NOMO-1 treated with dmso at 0.1 percent for 144 hours (cell line): ENCODE measurements around the gene AHCTF1.

Source experiments
- DNase-seq: peaks from one replicate; lab custom pipeline; 2025; ENCODE audit not compliant: unreplicated experiment; lab: John Stamatoyannopoulos, UW

Gene AHCTF1

DNA sequence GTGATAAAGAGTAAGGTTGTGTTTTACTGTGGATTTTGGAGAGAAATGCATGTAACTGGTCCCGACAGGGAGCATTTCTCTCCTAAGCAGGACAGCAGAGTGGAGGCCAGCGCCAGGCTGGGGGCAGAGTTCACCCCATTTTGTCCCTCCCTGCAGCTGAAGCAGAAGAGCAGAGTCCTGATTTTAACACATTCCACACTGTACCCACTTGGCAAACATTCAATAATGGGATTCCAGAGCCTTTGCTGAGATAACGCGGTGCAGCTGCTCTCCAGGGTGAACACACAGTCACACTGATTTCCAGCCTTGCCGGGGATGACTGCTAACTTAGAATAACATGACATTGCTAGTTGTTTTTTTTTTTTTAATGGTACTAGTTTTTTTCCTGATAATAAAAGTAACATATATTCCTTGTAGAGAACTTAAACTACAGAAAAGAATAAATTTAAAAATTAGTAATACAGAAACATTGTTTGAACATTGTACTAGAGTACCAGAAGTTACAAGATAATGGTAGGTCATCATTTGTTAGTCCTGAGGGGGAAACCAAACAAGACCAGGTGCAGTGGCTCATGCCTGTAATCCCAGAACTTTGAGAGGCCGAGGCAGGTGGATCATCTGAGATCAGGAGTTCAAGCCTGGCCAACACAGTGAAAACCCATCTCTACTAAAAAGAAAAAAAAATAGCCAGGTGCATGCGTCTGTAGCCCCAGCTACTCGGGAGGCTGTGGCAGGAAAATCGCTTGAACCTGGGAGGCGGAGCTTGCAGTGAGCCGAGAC is 130.3 kb downstream of the AHCTF1 start:
- DNase-seq, result no peak

- DNase-seq, result no peak
Observed at GRCh38 chr1:246800756-246801155, 131.0 kb downstream of the AHCTF1 start.

- DNase-seq, result no peak
Observed at GRCh38 chr1:246800356-246800755, 131.4 kb downstream of the AHCTF1 start.

DNA sequence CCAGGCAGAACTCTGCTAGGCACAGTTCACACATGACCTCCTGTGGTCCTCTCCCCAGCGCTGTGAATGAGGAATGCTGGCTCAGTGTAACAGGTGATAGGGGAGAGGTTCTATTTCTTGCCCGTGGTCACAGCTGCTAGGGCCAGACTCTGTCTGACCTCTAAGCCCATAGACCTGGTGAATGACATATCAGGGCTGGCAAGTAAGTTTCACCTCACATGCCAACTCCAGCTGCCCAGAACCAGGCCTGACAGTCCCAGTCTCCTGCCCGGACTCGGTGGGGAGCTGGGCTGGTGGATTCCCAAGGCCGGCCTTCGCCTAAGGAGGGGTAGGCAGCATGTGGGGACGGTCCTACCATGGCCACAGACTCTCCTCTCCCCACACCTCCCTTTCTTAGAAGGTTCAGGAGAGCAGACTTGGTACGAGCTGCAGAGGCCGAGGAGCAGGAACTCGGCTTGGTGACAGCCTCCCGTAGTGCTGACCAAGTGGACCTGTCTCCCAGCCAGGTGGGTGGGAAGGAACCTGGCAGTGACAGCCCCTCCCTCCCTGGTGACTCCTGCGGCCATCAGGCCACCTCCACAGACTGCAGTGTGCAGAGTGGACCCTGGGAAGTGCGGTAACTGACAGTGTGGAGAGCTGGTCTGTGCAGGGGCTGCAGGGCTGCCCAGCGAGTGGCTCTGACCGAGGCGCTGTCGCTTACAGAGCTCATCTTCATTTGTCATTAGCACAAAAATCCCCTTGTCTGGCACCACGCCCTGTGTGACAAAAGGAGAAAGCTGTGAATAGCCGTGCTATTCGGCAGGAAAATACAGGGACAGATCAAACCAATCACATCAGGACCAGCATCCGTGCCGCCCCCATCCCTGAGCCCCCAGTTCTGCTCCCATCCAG is 132.9 kb downstream of the AHCTF1 start:
- no peak for DNase-seq

DNA sequence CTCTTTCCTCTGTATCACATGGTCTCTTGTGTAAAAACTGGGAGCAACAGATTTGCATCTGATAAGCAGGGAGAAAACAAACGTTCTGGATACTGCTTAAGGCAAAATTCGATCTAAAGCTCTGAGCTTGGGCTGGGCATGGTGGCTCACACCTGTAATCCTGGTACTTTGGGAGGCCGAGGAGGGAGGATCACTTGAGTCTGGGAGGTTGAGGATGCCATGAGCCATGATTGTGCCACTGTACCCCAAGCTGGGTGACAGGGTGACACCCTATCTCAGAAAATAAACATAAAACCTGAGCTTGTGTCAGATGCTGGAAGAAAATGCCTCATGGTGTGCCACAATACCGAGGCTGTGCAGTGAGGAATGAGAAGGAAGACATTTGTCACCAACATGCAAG is 133.6 kb downstream of the AHCTF1 start:
- DNase-seq, result no peak

- no peak for DNase-seq
Observed at GRCh38 chr1:246797597-246797996, 134.2 kb downstream of the AHCTF1 start.

- no peak for DNase-seq
Observed at GRCh38 chr1:246797157-246797556, 134.6 kb downstream of the AHCTF1 start.

DNA sequence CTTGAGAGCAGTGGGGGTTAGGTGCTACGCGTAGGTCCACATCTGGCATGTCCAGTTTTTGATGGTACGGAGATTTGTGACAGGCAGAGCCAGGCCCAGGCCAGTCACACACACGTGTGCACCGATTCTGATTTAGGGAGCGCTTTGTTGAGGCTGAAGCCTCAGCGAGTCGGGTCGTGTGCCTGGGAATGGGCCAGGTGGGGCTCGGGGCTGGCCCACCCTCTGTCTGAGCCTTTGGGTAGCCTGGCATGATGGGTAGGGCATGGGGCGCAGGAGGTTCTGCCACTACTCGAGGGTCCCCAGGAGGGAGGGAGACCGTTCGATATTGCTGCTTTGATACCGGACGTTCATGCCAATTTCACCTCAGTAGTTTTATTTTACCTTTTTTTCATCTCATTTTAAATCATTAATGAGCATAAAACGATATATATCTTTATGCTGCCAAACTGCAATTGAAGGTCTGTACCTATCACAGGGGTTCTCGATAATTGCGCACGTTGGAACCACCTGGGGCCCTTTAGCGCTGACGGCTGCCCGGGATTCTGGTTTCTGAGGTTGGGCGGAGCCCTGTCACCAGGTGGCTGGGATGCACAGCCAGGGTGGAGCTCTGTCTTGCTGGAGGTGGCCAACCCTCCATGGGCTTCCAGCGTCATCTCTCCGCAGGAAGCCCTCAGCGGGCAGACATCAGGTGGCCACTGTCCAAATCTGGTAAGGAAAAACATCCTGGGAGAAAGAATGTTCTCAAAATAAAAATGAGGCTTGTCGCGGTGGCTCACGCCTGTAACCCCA is 135.6 kb downstream of the AHCTF1 start:
- DNase-seq, result no peak

GRCh38 chr1:246794828-246795671 is 136.7 kb downstream of the AHCTF1 start:
- no peak for DNase-seq

DNA sequence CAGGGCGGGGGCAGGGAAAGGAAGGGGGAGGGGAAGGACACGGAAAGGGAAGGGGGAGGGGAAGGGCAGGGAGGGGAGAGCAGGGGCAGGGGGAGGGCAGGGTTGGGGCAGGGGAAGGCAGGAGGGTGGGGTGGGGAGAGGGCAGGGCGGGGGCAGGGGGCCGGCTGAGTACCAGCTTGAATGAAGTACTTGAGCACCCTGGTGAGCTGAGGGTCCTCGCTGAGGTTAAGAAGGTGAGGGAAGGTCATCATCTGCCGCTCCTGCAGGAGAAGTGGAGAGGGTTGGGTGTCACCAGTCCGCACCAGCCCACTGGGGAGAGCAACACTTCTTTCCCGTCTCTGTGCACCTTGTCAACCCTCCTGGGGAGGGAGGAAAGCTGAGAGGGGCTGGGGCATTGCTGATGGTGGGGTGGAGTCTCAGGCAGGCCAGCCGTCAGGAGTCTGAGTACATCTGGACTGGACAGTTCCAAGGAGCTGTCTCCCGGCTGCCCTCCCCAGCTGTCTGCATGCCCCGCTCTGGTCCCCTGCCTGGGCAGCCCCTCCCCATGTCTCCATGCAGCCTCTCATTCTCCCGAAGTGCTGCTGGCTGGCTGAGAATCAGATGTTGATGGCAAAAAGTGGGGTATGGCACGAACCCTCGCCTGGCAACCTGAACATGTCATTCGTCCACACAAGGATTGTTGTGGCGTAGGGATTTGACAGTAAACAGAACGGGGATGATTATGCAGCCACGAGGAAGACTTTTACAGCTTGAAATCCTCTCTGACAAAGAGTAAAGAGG is 137.5 kb downstream of the AHCTF1 start:
- no peak for DNase-seq

GRCh38 chr1:246793356-246793896 is 138.3 kb downstream of the AHCTF1 start:
- no peak for DNase-seq

- DNase-seq, result no peak
Observed at GRCh38 chr1:246792603-246793002, 139.1 kb downstream of the AHCTF1 start.

DNA sequence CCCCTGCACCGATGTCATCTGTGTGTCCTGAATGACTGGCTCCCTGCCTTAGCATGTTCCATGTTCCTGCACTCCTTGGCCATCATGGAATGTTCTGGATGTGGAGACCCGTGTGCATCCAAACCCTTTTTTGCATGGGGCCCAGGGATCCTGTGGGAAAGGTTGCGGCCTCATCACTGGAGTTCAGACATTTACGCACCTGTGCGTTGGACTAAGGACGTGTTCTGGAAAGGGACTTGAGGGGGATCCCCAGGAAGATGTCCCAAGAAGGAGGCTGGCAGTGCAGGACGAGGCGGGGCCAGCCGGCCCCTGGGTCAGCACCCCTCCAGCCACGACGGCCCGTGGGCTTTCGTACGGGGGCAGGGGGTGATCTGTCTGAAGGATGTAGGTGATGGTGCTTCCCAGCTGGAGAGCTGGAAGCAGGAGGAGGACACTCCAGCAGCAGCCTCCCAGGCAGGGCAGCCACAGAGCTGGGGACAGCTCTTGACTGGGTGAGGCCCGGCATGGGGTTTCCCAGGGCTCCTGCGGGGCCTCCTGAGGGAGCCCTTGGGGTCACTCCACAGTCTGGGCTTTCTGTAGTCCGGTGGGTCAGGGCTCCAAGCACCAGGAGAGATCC is 140.3 kb downstream of the AHCTF1 start:
- no peak for DNase-seq

DNA sequence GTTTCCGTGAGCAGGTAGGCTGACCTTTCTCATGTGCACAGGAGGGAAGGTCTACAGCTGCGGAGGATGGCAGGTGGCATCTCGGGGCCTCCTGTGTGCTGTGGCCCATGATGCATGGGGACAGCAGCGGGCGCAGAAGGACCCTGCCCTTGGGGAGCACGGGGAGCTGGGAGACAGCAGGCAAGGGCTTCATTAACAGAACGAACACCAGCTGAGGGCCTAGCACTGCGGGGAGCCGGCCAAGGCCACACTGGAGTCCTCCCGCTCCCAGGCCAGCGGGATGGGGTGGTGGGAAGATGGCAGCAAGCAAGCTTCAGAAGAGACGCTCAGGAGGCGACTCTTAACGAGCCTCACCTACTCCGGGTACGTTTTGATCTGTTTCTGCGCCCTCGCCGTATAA is 140.9 kb downstream of the AHCTF1 start:
- DNase-seq, result no peak

DNA sequence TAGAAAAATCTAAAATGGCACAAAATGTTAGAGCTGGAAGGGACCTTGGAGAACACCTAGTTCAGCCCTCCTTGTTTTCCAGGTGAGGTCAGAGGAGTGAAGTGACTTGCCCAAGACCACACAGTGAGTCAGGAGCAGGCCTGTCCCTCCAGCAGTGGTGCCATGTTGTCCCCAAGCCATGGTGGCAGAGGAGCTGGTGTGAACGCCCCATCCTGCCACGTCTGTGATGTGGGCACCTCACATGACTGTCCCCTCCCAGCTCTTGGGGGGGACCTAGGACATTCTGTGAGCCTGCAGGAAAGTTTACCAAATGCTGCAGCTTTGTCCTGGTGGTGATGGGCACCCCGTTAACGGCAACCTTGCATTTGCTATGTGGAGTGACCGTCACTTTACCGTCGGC is 141.4 kb downstream of the AHCTF1 start:
- DNase-seq, result no peak

DNA sequence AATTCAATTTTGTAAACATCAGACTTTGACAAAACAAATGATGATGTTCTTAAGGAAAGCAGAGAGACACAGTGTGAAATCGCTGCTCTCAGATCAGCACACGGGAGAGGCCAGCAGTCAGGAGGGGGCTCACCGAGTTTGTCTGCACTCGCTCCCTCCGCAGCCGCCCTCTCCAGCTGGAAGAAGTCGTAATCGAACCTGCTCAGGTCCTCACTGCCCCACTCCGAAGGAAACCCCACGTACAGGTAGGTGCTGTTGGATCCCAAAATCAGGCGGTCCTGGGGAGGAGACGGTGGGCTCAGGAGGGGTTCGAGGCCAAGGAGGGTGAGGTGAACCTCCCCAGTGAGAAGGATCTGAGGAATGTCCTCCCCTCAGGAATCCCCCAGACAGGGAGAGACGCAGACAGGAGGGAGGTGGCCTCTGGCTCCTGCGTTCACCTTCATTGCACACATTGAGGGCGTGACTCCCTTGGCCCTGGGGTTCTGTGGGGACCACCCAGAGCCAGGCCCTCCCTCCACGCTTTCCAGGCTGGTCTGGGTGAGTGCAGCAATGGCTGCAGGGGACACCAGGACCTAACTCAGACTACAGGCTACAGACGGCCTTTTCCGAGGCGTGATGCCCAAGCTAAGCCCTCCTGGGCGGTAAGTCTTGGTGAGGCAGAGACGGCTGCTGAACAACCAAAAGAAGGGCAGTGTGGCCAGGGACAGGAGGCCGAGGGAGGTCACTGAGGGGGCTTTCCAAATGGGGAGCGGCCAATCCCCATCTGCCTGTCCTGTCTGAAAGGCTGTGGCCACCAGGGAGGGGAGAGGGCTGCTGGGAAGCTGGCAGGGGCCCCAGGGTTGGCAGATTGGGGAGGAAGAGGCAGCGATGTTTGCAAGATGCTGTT is 142.1 kb downstream of the AHCTF1 start:
- no peak for DNase-seq
